Kidney (tissue), 14 donors: ENCODE results near the gene SPIN1. TPM values are rescaled to one million over a fixed set of nuclear protein-coding genes. Genes with fewer than 3 reads are reported as not detected.
"Not testable (repeated sequence)": the region's sequence is repeated elsewhere in the genome, so short reads cannot be mapped to it uniquely, and the experiment has no call there.

ENCODE experiments used
- DNase-seq, 5 donors: peaks; one replicate each; pipeline ENCODE4 v3.0.0-alpha.2; 2013 to 2020
- FAIRE-seq: peaks from 2 replicates; lab custom pipeline; 2012; peaks lifted over from hg19 to GRCh38; lab: Jason Lieb, UNC
- H3K27ac ChIP-seq, 2 donors: one replicate each; pipeline ENCODE4 v1.7.0; 2013; ENCODE audit warnings: low read depth in 2 of 2, low read length in 2 of 2, inconsistent platforms in 1 of 2
- H3K27me3 ChIP-seq: one replicate; pipeline ENCODE4 v1.7.1; 2013; ENCODE audit warnings: low read length, inconsistent platforms; ENCODE audit not compliant: control insufficient read depth, insufficient read depth
- H3K36me3 ChIP-seq, 3 donors: one replicate each; pipeline versions ENCODE4 v1.7.0 to v1.7.1; 2013; ENCODE audit warnings: low read length in 3 of 3, control low read depth in 1 of 3, inconsistent platforms in 1 of 3; ENCODE audit not compliant: insufficient read depth in 3 of 3, control insufficient read depth in 2 of 3
- H3K4me1 ChIP-seq, 3 donors: one replicate each; pipeline versions ENCODE4 v1.7.0 to v1.7.1; 2013; ENCODE audit warnings: low read length in 3 of 3, inconsistent platforms in 1 of 3, low read depth in 1 of 3; ENCODE audit not compliant: control insufficient read depth in 2 of 3, insufficient read depth in 2 of 3
- H3K4me3 ChIP-seq, 3 donors: one replicate each; pipeline versions ENCODE4 v1.7.0 to v1.8.1; 2013; ENCODE audit warnings: low read length in 3 of 3, control low read depth in 1 of 3, inconsistent platforms in 1 of 3
- H3K9ac ChIP-seq, 3 donors: one replicate each; pipeline versions ENCODE4 v1.7.0 to v1.7.1; 2013; ENCODE audit warnings: low read length in 3 of 3, control low read depth in 1 of 3, inconsistent platforms in 1 of 3
- H3K9me3 ChIP-seq, 3 donors: one replicate each; pipeline versions ENCODE4 v1.7.0 to v1.7.1; 2013; ENCODE audit warnings: low read length in 3 of 3, control low read depth in 1 of 3, inconsistent platforms in 1 of 3; ENCODE audit not compliant: control insufficient read depth in 2 of 3, insufficient read depth in 1 of 3
- intact Hi-C: fragments of 100-400 bp; cut with DNase I; formaldehyde crosslinking; loops from one replicate; pipeline ENCODE4 v1.11.1; 2022
- polyA plus RNA-seq: library from polyadenylated mRNA; stranded (reverse); fragments of 350-450 nt; fragmentation: Illumina TruSeq; extraction: RNeasy Lipid Tissue Mini Kit (QIAGEN cat#74804); gene quantifications from one replicate; pipeline ENCODE4 v1.2.3, GENCODE V29; 2014; ENCODE audit warnings: low read depth, low replicate concordance; ENCODE audit not compliant: insufficient read depth
- total RNA-seq: library from RNA; stranded (reverse); fragmentation: NEBNext Ultra II Directional; extraction: Animal tissue kit (Norgen Biotek cat#: 25700); gene quantifications from one replicate; pipeline ENCODE4 v1.2.1, GENCODE V29; 2021
- TF ChIP-seq, protein P1 (sequence below): IDR thresholded peaks from 3 replicates; pipeline ENCODE4 v1.5.1; 2012; ENCODE audit warnings: mild to moderate bottlenecking, moderate library complexity, borderline replicate concordance; ENCODE audit not compliant: insufficient read depth; ENCODE audit errors: extremely low read depth
- donor health status: control.
- donor health status: control.
- donor health status: control.
- donor health status: control.
- donor health status: control.
- donor health status: DM: yes; HTN: yes; CAD: no.
- donor health status: Normal renal cell carcinoma (clear cell type).

The SPIN1 gene
- total and polyA plus RNA-seq, 2 donors from 2014 or later: 27.9 to 88.7 TPM

- Histone ChIP-seq H3K27ac (no peak overlapping the region), H3K4me1 (no peaks in the 10 kb centered on the region), H3K4me3 (no peak overlapping the region), H3K9me3 (no peaks in the 10 kb centered on the region), H3K9ac (no peak overlapping the region), H3K27me3 (no peaks in the 10 kb centered on the region), H3K36me3 (no peaks in the 10 kb centered on the region)
- intact Hi-C loops: no loop called here
- no peak for FAIRE-seq
- TF ChIP-seq, protein P1, sequence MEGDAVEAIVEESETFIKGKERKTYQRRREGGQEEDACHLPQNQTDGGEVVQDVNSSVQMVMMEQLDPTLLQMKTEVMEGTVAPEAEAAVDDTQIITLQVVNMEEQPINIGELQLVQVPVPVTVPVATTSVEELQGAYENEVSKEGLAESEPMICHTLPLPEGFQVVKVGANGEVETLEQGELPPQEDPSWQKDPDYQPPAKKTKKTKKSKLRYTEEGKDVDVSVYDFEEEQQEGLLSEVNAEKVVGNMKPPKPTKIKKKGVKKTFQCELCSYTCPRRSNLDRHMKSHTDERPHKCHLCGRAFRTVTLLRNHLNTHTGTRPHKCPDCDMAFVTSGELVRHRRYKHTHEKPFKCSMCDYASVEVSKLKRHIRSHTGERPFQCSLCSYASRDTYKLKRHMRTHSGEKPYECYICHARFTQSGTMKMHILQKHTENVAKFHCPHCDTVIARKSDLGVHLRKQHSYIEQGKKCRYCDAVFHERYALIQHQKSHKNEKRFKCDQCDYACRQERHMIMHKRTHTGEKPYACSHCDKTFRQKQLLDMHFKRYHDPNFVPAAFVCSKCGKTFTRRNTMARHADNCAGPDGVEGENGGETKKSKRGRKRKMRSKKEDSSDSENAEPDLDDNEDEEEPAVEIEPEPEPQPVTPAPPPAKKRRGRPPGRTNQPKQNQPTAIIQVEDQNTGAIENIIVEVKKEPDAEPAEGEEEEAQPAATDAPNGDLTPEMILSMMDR: no peak
- DNase-seq: no peak
Observed at GRCh38 chr9:88344013-88344412, 44.2 kb upstream of the SPIN1 start.

GRCh38 chr9:88350354-88350753 is 37.9 kb upstream of the SPIN1 start:
- H3K4me1 ChIP-seq, H3K27ac ChIP-seq, H3K36me3 ChIP-seq, H3K9ac ChIP-seq, H3K27me3 ChIP-seq, intact Hi-C loops, FAIRE-seq, H3K4me3 ChIP-seq, DNase-seq, H3K9me3 ChIP-seq: not testable (repeated sequence)

- no peak overlapping the region for H3K27ac ChIP-seq
- H3K27me3 ChIP-seq: no peaks in the 10 kb centered on the region
- no peak for DNase-seq
- no peak for FAIRE-seq
- H3K4me1 ChIP-seq: no peaks in the 10 kb centered on the region
- no peak overlapping the region for H3K4me3 ChIP-seq
- peaks cover 0 to 7% (median 0%) of the 10 kb centered on the region in 3 donors for H3K9me3 ChIP-seq
- TF ChIP-seq, protein P1: no peak
- H3K9ac ChIP-seq: no peak overlapping the region
- intact Hi-C loops: no loop called here
- H3K36me3 ChIP-seq: no peaks in the 10 kb centered on the region
Observed at GRCh38 chr9:88355166-88355565, 33.1 kb upstream of the SPIN1 start.

DNA sequence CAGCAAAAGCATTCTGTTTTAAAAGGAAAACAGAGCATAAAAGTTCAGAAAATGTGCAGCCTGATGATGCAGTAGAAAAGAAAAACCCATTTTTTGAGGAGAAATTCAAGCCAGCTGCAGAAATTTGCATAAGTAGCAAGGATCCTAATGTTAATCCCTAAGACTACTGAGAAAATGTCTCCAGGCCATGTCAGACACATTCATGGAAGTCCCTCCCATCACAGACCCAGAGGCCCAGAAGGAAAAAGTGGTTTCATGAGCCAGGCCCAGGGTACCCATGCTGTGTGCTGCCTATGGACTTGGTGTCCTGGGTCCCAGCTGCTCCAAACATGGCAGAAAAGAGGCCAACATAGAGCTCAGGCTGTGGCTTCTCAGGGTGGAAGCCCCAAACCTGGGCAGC is 31.0 kb upstream of the SPIN1 start:
- H3K27me3 ChIP-seq, FAIRE-seq, H3K4me3 ChIP-seq, H3K4me1 ChIP-seq, H3K9ac ChIP-seq, DNase-seq, H3K36me3 ChIP-seq, H3K9me3 ChIP-seq, intact Hi-C loops, H3K27ac ChIP-seq: not testable (repeated sequence)

DNA sequence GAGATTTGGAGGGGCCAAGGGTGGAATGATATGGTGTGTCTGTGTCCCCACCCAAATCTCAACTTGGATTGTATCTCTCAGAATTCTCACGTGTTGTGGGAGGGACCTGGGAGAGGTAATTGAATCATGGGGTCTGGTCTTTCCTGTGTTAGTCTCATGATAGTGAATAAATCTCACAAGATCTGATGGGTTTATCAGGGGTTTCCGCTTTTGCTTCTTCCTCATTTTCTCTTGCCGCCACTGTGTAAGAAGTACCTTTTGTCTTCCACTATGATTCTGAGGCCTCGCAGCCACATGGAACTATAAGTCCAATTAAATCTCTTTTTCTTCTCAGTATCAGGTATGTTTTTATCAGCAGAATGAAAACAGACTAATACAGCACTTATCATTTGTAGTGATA is 29.5 kb upstream of the SPIN1 start:
- intact Hi-C loops: no loop called here
- no peak overlapping the region for H3K27ac ChIP-seq
- H3K4me1 ChIP-seq: no peaks in the 10 kb centered on the region
- H3K36me3 ChIP-seq: no peaks in the 10 kb centered on the region
- TF ChIP-seq, protein P1: no peak
- peaks cover 0 to 7% (median 0%) of the 10 kb centered on the region in 3 donors for H3K9me3 ChIP-seq
- H3K27me3 ChIP-seq: no peaks in the 10 kb centered on the region
- no peak overlapping the region for H3K4me3 ChIP-seq
- FAIRE-seq: no peak
- H3K9ac ChIP-seq: no peak overlapping the region
- DNase-seq: no peak
